ENCODE measurements around the gene SHOC2.

The SHOC2 gene

DNA sequence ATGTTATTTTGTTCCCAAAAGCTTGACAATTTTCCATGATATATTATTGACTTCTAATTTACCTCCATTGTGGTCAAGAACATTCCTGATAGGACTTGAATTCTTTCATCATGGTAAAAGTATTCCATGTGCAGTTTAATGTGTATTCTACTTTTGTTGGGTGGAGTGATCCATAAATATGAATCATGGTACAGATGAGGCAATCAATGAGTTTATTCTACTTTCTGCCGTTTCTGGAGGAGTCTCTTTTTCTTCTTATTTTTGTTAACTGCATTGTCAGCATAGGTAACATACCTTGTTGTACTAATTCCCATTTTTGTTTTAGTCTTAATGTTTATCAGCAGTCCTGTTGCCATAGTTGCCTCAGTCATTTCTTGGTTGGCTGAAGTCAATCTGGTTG is 69.6 kb downstream of the SHOC2 start:
- no peak for DNase-seq

- no peak for DNase-seq
Observed at GRCh38 chr10:110992006-110992800, 72.8 kb downstream of the SHOC2 start.

GRCh38 chr10:110993024-110993693 is 73.8 kb downstream of the SHOC2 start:
- peak in 1 of 2 donors; percentile 45 for DNase-seq

DNA sequence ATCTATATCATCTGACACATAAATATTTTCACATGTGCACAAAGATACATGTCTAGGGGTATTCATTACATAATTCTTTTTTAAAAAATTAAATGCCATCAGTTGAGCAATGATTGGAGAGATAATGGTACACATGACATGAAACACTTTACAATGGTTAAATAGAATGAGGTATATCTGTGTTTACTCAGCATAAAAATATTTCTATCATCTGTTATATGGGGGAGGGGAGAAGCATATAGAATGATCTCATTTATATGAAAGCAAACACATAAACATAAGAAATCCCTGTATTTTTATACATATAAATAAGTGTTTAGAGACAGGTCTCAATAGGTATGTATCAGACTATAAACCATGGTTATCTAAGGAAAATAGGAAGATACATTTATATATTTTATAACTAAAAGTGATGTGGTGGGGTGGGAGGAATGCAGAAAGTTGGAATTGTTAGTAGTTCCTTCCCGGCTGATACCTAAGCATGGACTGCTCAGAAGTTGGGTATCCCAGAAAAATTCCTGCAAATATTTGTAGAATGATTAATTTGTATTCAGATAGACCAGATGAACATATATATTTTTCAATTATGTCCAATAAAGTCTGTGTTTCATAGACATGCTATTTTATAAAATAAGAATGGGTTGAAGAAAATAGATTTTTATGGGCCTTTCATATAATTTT is 75.1 kb downstream of the SHOC2 start:
- no peak for DNase-seq

DNA sequence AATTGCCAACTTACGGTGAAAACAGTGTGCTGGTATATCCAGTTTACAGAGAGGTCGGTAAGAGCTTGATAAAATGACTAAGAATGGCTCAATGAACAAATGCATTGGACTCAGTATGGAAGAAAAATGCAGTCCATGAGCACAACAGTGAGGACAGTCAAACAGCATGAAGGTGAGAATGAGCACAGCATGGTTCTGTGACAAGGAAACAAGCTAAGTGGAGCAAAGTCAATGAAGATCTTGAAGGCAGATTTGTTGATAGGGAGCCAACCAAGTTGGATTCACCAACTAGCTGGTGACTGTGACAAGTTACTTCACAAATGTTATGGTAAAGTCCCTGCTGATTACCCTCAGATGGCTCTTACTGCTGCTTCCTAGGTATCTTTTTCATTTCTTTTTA is 75.9 kb downstream of the SHOC2 start:
- no peak for DNase-seq

DNA sequence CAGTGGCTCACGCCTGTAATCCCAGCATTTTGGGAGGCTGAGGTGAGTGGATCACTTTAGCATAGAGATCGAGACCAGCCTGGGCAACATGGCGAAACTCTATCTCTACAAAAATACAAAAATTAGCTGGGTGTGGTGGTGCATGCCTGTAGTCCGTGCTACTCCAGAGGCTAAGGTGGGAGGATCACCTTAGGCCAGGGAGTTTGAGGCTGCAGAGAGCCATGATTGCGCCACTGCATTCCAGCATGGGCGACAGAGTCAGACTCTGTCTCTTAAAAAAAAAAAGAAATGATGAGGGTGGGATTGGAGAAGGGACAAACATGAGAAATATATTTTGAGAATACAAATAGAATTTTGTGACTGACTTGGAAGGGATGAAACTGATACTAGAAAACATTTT is 76.9 kb downstream of the SHOC2 start:
- no peak for DNase-seq

DNA sequence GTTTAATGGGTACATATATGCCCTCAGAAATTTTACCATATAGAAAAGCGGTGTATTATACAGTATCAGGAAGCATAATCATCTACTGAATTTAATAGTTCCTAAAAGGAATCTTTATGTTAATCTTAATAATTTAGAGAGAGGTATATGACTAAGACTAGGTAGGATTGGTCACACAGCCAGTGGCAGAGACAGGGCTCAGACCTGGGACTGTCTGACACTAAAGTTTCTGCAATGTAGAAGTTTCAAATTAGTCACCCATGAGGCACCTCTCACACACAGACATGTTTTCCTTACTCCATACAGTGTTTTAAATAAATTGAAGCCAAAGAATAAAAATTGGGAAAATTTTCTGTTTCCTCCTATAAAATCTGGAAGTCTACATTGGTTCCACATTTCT is 84.6 kb downstream of the SHOC2 start:
- no peak for DNase-seq

GRCh38 chr10:111007486-111007885 is 88.1 kb downstream of the SHOC2 start:
- no peak for DNase-seq

DNA sequence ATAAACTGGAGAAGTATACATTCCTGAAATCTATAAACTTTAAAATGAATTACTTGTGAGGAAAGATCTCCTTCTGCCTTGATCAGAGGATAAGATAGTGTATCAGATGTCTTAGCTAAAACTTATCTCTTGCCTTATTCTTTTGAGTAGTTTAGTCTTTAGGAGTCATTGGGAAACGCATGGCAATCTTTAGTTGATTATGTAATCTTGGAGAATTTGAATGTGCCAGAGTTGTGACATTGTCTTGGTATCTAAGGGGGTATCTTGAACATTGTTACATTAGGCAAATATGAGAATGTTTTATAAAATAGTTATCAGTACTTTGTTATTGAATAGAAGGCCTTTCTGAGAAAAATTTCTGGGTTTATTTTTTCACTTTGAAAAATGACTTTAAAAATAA is 95.8 kb downstream of the SHOC2 start:
- DNase-seq: no peak

DNA sequence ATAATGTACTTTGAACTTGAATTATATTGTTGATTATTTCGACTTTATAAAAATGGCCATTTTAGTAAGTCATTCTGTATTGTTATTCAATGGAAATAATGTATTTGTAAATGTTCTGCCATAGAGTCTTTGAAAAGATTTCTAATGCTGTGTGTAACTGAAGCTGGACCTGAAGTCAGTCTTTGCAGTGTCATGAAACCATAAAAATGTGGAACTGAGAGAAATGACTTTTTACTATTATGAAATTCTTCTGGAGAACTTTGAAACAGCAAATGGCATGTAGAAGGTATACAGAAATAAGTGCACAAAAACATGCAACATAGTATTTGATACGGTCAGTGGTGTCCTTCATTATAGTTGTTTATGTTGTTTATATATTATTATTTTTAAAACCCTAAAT is 97.7 kb downstream of the SHOC2 start:
- no peak for DNase-seq

- DNase-seq: no peak
Observed at GRCh38 chr10:111018021-111018420, 98.6 kb downstream of the SHOC2 start.

DNA sequence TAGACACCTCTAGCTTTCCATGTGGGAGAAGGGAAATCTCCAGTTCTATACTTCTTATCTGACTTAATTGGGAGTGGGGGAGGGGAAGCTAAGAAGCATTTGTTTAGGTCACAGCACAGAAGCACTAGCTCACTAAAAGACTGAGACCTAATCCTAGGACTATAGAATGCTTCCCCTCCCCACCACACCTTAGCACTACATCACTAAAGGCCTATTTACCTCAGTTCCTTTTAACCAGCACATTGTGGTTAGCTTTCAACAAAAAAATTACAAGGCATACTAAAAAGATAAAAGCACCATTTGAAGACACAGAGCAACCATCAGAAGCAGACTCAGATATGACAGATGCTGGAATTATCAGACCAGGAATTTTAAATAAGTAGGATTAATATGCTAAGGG is 103.7 kb downstream of the SHOC2 start:
- no peak for DNase-seq

- no peak for DNase-seq
Observed at GRCh38 chr10:111030042-111030750, 110.8 kb downstream of the SHOC2 start.

DNA sequence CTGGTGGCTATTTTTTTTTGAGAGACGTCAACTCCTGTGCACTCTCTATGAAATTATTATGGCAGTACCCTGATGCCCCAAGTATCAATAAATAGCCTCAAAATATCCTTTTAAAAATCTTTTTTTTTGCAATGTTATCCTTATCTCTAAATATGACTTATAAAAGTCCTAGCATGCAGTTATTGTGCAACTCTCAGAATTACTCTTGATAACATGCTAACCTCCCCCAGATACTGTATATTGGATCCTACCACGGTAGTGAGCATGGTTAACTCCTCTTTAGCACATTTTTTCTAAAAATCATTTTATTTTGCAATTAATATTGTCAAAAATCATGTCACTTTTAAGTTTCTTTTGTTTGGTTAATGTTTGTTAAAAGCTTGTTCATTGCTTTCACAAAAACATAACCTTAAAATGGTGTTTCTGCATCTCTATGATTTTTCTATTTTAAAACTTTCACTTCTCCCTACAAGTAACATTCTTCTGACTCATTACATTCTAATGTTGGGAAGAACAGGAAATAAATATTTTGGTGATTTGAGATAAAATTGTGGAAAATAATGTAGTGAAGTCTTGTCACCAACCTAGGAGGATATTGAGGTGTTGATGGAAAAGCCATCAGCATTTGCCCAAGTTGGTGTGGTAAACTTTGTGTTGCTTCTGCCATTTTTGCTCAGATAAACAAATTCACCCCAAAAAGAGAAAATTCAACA is 115.3 kb downstream of the SHOC2 start:
- DNase-seq: no peak

GRCh38 chr10:111035542-111035941 is 116.1 kb downstream of the SHOC2 start:
- no peak for DNase-seq

DNA sequence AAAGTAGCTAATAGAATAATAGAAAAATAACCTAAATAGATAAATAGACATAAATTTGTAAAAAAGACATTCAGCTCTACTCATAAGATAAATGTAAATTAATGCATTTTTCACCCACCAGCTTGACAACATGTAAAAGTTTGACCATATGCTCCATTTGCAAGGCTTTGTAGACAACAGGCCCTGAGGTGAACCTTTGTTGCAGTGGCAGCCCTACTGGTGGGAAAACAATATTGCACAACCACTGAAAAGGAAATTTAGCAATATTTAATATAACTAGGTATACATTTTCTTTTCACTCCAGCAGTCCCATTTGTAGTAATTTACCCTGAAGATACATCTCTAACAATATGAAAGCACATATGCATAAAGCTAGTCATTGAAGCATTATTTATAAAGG is 118.5 kb downstream of the SHOC2 start:
- no peak for DNase-seq

DNA sequence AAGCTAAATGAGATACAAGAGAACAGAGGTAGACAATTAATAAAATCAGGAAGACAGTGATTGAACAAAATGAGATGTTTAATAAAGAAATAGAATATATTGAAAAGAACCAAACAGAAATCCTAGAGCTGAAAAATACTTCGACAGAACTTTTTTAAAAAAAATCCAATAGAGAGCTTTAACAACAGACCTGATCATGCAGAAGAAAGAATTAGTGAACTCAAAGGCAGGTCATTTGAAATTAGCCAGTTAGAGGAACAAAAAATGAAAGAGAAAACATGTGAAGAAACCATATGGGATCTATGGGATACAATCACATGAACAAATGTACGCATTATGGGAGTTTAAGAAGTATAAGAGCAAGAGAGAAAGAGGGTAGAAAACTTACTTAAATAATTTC is 120.1 kb downstream of the SHOC2 start:
- DNase-seq: no peak

DNA sequence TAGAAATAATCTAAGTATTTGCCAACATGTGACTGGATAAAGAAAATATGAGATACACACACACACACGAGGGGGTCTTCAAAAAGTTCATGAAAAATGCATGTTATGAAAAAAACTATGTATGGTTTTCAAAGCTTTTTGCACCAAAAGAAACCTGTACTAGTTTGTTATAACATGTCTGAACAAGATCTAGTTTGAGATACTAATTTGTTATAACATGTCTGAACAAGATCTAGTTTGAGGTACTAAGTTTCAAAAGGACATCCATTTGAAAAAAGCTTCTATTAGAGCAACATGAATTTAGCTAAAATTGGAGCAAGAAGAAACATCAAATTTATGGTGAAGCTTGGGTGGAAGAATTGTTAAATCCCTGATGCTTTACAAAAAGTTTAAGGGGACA is 137.6 kb downstream of the SHOC2 start:
- DNase-seq: no peak
